Measurements from ENCODE around the gene SLC9A1.

The SLC9A1 gene

DNA sequence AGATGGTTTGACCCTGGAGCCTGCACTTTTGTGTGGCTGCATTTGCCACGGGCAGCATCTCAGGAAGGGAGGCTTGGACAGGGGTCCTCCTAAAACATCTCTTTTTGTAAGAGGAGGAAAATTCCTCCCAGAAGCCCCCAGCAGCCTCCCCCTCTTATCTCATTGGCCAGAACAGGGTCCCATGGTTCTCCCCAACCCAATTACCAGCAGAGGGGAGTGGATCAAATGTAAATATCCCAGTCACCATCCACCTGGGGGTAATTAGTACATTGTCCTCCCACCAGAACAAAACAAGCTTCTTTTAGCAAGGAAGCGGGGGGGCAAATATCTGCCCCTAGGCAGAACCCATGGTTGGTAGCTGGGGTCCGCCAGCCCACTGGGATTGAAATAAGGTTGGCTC lies 97.5 kb downstream of the SLC9A1 start:
- H3K4me1 ChIP-seq (ENCODE audit: control insufficient read depth, low read depth, low read length), result peaks cover 5% of the 10 kb centered on the region
- DNase-seq, result peak; percentile 49
- H3K79me1 ChIP-seq (ENCODE audit: low read length), result no peaks in the 10 kb centered on the region
- H2BK15ac ChIP-seq (replicated peaks; ENCODE audit: low read depth), result no peak overlapping the region
- H3K9ac ChIP-seq (ENCODE audit: low read length), result no peak overlapping the region
- H4K8ac ChIP-seq (ENCODE audit: low read depth, low read length), result no peak overlapping the region
- peak overlapping the region; percentile 43 for H3K27ac ChIP-seq (ENCODE audit: low read depth, low read length)
- WGBS (ENCODE audit: extremely low coverage, insufficient coverage, low lambda C conversion rate), result no CpG with 5 or more reads among the region's 3 CpGs
- no peaks in the 10 kb centered on the region for H3K36me3 ChIP-seq (ENCODE audit: control insufficient read depth, insufficient read depth, low read length)
- H2BK5ac ChIP-seq (ENCODE audit: low read length), result no peak overlapping the region
- no peak overlapping the region for H2AK5ac ChIP-seq (ENCODE audit: low read length)
- H3K56ac ChIP-seq (ENCODE audit: low read length), result peak overlapping the region; percentile 82
- H3K23ac ChIP-seq (ENCODE audit: low read length), result no peak overlapping the region
- no peak overlapping the region for H2BK120ac ChIP-seq (ENCODE audit: low read depth, low read length)
- H3K18ac ChIP-seq (ENCODE audit: low read length), result no peak overlapping the region
- no peak overlapping the region for H3K4ac ChIP-seq (ENCODE audit: low read depth, low read length)
- H3K4me3 ChIP-seq (ENCODE audit: low read length), result no peak overlapping the region
- H3K27me3 ChIP-seq (ENCODE audit: insufficient read depth, low read length, poor library complexity), result no peaks in the 10 kb centered on the region
- no peak overlapping the region for H3K4me2 ChIP-seq (ENCODE audit: low read length)
- no peaks in the 10 kb centered on the region for H3K79me2 ChIP-seq (ENCODE audit: control insufficient read depth, insufficient read depth, low read length)
- H4K5ac ChIP-seq (ENCODE audit: low read length), result no peak overlapping the region

DNA sequence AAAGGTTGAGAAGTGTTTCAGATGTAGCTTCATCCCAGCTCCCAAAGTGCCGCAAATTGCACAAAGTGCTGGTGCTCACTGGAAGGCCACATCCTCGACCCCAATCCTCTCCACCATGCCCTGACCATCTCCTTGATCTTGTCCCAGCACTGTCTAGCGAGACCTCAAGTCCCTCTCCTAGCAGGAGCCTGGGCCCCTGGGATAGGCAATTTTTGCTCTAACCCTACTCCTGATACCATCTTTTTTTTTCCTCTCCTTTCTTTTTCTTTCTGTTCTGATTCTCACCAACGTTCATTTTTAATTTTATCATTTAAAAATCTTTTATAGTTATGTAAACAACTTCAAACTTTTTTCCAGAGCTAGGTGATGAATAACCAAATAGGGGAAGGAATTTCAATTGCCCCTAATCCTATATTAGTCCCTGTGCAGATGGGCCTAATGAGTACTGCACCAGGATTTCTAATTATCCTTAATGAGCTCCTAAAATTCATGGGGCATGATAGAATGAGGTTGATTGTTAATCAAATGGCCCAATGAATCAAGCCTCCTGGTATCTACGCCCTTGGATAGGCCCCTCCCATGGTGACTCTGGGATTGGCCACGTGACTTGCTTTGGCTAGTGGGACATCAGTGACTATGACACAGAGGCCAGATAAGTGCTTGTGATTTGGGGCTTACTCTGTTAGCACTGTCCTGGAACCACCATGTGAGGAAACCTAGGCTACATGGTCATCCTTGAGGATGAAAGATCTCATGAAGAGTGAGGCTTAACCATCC lies 100.8 kb downstream of the SLC9A1 start:
- Histone ChIP-seq H3K27ac (ENCODE audit: low read depth, low read length) (no peak overlapping the region), H2AK5ac (ENCODE audit: low read length) (no peak overlapping the region), H3K79me2 (ENCODE audit: control insufficient read depth, insufficient read depth, low read length) (no peaks in the 10 kb centered on the region), H4K8ac (ENCODE audit: low read depth, low read length) (no peak overlapping the region), H3K56ac (ENCODE audit: low read length) (no peak overlapping the region), H3K36me3 (ENCODE audit: control insufficient read depth, insufficient read depth, low read length) (no peaks in the 10 kb centered on the region), H3K18ac (ENCODE audit: low read length) (no peak overlapping the region), H3K4me2 (ENCODE audit: low read length) (no peak overlapping the region), H3K4me3 (ENCODE audit: low read length) (no peak overlapping the region), H2BK15ac (replicated peaks; ENCODE audit: low read depth) (no peak overlapping the region), H3K4ac (ENCODE audit: low read depth, low read length) (no peak overlapping the region), H3K9ac (ENCODE audit: low read length) (no peak overlapping the region), H3K4me1 (ENCODE audit: control insufficient read depth, low read depth, low read length) (peaks cover 5% of the 10 kb centered on the region), H2BK120ac (ENCODE audit: low read depth, low read length) (no peak overlapping the region), H3K27me3 (ENCODE audit: insufficient read depth, low read length, poor library complexity) (no peaks in the 10 kb centered on the region), H3K79me1 (ENCODE audit: low read length) (no peaks in the 10 kb centered on the region), H2BK5ac (ENCODE audit: low read length) (no peak overlapping the region), H4K5ac (ENCODE audit: low read length) (no peak overlapping the region), H3K23ac (ENCODE audit: low read length) (no peak overlapping the region)
- WGBS (ENCODE audit: extremely low coverage, insufficient coverage, low lambda C conversion rate), result 100% methylated on average over 1 of the region's 6 CpGs
- no peak for DNase-seq

DNA sequence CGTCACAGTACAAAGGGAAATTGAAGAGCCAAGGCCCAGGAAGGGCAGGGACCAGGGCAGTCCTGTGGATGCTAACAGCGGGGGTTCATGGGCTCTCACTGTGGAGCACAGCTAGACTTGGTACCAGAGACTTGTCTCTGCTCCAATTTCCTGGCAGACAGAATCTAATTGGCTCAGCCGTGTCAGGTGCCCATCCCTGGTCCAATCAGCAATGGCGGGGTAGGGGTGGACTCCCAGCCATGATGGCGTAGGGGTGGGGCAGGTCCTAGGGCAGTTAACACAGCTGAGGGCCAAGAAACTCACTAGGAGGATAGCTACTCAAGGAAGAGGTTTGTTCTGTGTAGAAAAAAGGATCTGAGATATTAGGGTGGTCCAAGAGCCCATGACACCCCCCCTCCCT lies 102.4 kb downstream of the SLC9A1 start:
- Histone ChIP-seq H2BK15ac (replicated peaks; ENCODE audit: low read depth) (no peak overlapping the region), H3K18ac (ENCODE audit: low read length) (no peak overlapping the region), H4K5ac (ENCODE audit: low read length) (no peak overlapping the region), H3K27ac (ENCODE audit: low read depth, low read length) (no peak overlapping the region), H3K4me1 (ENCODE audit: control insufficient read depth, low read depth, low read length) (no peaks in the 10 kb centered on the region), H3K27me3 (ENCODE audit: insufficient read depth, low read length, poor library complexity) (no peaks in the 10 kb centered on the region), H2BK120ac (ENCODE audit: low read depth, low read length) (no peak overlapping the region), H3K36me3 (ENCODE audit: control insufficient read depth, insufficient read depth, low read length) (no peaks in the 10 kb centered on the region), H3K23ac (ENCODE audit: low read length) (no peak overlapping the region), H3K4me3 (ENCODE audit: low read length) (no peak overlapping the region), H2AK5ac (ENCODE audit: low read length) (no peak overlapping the region), H3K79me2 (ENCODE audit: control insufficient read depth, insufficient read depth, low read length) (no peaks in the 10 kb centered on the region), H3K4ac (ENCODE audit: low read depth, low read length) (no peak overlapping the region), H3K79me1 (ENCODE audit: low read length) (no peaks in the 10 kb centered on the region), H3K56ac (ENCODE audit: low read length) (no peak overlapping the region), H3K4me2 (ENCODE audit: low read length) (no peak overlapping the region), H4K8ac (ENCODE audit: low read depth, low read length) (no peak overlapping the region), H3K9ac (ENCODE audit: low read length) (no peak overlapping the region), H2BK5ac (ENCODE audit: low read length) (no peak overlapping the region)
- WGBS (ENCODE audit: extremely low coverage, insufficient coverage, low lambda C conversion rate), result no CpG with 5 or more reads among the region's 5 CpGs
- DNase-seq, result no peak

DNA sequence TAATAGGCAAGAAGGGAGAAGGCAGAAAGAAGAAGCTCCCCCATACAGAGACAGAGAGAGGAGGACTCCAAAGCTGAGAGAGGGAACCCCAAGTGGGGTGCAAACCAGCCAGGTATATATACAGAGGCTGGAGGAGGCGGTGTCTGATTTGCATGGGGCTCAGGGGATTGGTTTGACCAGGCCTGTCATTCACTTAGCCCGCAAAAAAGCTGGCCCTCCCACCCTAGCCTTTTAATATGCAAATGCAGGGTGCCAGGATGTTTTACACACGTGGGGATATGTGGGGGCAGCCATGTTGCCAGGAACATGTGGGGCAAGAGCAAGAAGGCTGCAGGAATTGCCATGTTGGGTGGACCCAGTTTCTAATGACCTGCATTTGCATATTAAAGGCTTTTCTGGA lies 105.3 kb downstream of the SLC9A1 start:
- Histone ChIP-seq H3K79me2 (ENCODE audit: control insufficient read depth, insufficient read depth, low read length) (no peaks in the 10 kb centered on the region), H3K27me3 (ENCODE audit: insufficient read depth, low read length, poor library complexity) (no peaks in the 10 kb centered on the region), H3K23ac (ENCODE audit: low read length) (no peak overlapping the region), H3K36me3 (ENCODE audit: control insufficient read depth, insufficient read depth, low read length) (no peaks in the 10 kb centered on the region), H4K8ac (ENCODE audit: low read depth, low read length) (no peak overlapping the region), H3K27ac (ENCODE audit: low read depth, low read length) (no peak overlapping the region), H3K4me1 (ENCODE audit: control insufficient read depth, low read depth, low read length) (no peaks in the 10 kb centered on the region), H3K79me1 (ENCODE audit: low read length) (no peaks in the 10 kb centered on the region), H4K5ac (ENCODE audit: low read length) (no peak overlapping the region), H2BK120ac (ENCODE audit: low read depth, low read length) (no peak overlapping the region), H2AK5ac (ENCODE audit: low read length) (no peak overlapping the region), H2BK15ac (replicated peaks; ENCODE audit: low read depth) (no peak overlapping the region), H2BK5ac (ENCODE audit: low read length) (no peak overlapping the region), H3K18ac (ENCODE audit: low read length) (no peak overlapping the region), H3K4ac (ENCODE audit: low read depth, low read length) (no peak overlapping the region), H3K56ac (ENCODE audit: low read length) (no peak overlapping the region), H3K4me3 (ENCODE audit: low read length) (no peak overlapping the region), H3K4me2 (ENCODE audit: low read length) (no peak overlapping the region), H3K9ac (ENCODE audit: low read length) (no peak overlapping the region)
- no CpG with 5 or more reads among the region's 3 CpGs for WGBS (ENCODE audit: extremely low coverage, insufficient coverage, low lambda C conversion rate)
- DNase-seq, result peak; percentile 57

DNA sequence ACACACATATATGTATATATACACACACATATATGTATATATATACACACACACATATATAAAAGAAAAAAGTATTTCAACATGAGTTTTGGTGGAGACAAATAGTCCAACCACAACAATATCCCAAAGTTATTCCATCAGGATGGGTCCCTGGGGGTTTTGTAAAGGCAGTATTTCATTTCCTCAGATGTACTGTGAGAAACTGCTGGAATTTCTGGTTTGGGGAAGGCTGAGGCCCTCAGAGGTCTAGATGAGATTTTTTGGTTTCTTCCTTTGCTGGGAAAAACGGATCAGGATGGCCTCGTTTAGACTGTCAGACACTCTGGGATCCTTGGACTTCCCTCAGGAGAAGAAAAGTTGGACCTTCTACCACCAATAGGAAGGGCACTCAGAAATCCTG lies 105.8 kb downstream of the SLC9A1 start:
- Histone ChIP-seq H3K36me3 (ENCODE audit: control insufficient read depth, insufficient read depth, low read length) (no peaks in the 10 kb centered on the region), H3K9ac (ENCODE audit: low read length) (no peak overlapping the region), H3K4me3 (ENCODE audit: low read length) (no peak overlapping the region), H3K56ac (ENCODE audit: low read length) (no peak overlapping the region), H3K4me1 (ENCODE audit: control insufficient read depth, low read depth, low read length) (no peaks in the 10 kb centered on the region), H3K18ac (ENCODE audit: low read length) (no peak overlapping the region), H2BK15ac (replicated peaks; ENCODE audit: low read depth) (no peak overlapping the region), H3K27me3 (ENCODE audit: insufficient read depth, low read length, poor library complexity) (no peaks in the 10 kb centered on the region), H3K4ac (ENCODE audit: low read depth, low read length) (no peak overlapping the region), H2BK5ac (ENCODE audit: low read length) (no peak overlapping the region), H2BK120ac (ENCODE audit: low read depth, low read length) (no peak overlapping the region), H4K5ac (ENCODE audit: low read length) (no peak overlapping the region), H3K79me2 (ENCODE audit: control insufficient read depth, insufficient read depth, low read length) (no peaks in the 10 kb centered on the region), H3K27ac (ENCODE audit: low read depth, low read length) (no peak overlapping the region), H3K79me1 (ENCODE audit: low read length) (no peaks in the 10 kb centered on the region), H4K8ac (ENCODE audit: low read depth, low read length) (no peak overlapping the region), H3K23ac (ENCODE audit: low read length) (no peak overlapping the region), H3K4me2 (ENCODE audit: low read length) (no peak overlapping the region), H2AK5ac (ENCODE audit: low read length) (no peak overlapping the region)
- DNase-seq, result no peak
- WGBS (ENCODE audit: extremely low coverage, insufficient coverage, low lambda C conversion rate), result no CpG with 5 or more reads among the region's 2 CpGs
